Activated naive CD8-positive, alpha-beta T cell treated with anti-CD3 and anti-CD28 coated beads, Interleukin-2, amount 50 U/mL, for 24 hours (primary cell): ENCODE data around the gene TTC3.
A peak's percentile ranks its signal among the peaks of the same experiment; 100 is the strongest.

Source experiments
- ATAC-seq: fragments of 150-1000 bp; cut with Tn5 transposase; one replicate; pipeline ENCODE4 v1.10.0; 2021
- DNase-seq: peaks from one replicate; pipeline ENCODE4 v3.0.0; 2021
- H3K27ac Mint-ChIP-seq: one replicate; pipeline ENCODE4 v1.8.0; 2021; ENCODE audit warnings: mild to moderate bottlenecking, mixed read lengths
- H3K27me3 Mint-ChIP-seq: one replicate; pipeline ENCODE4 v1.8.0; 2021; ENCODE audit warnings: mixed read lengths
- H3K36me3 Mint-ChIP-seq: one replicate; pipeline ENCODE4 v1.8.0; 2021; ENCODE audit warnings: low read depth, mixed read lengths
- H3K4me1 Mint-ChIP-seq: one replicate; pipeline ENCODE4 v1.8.0; 2021; ENCODE audit warnings: mixed read lengths
- H3K4me3 Mint-ChIP-seq: one replicate; pipeline ENCODE4 v1.8.0; 2021; ENCODE audit warnings: mild to moderate bottlenecking, moderate library complexity, mixed read lengths
- H3K9me3 Mint-ChIP-seq: one replicate; pipeline ENCODE4 v1.8.0; 2021; ENCODE audit warnings: mixed read lengths

TTC3 gene

GRCh38 chr21:37233551-37234146, 160.6 kb downstream of the TTC3 start:
- H3K27me3 Mint-ChIP-seq, result no peaks in the 10 kb centered on the region

GRCh38 chr21:37237346-37237745, 164.3 kb downstream of the TTC3 start:
- Mint-ChIP-seq H3K27me3 (no peaks in the 10 kb centered on the region), H3K9me3 (no peaks in the 10 kb centered on the region), H3K36me3 (peaks cover 19% of the 10 kb centered on the region), H3K4me1 (peaks cover 22% of the 10 kb centered on the region), H3K4me3 (no peak overlapping the region), H3K27ac (peak overlapping the region; percentile 62)
- DNase-seq, result no peak
- ATAC-seq, result no peak

More at GRCh38 chr21:37233551-37234146, 160.6 kb downstream of the TTC3 start:
- Mint-ChIP-seq H3K4me3 (no peak overlapping the region), H3K4me1 (peaks cover 17% of the 10 kb centered on the region), H3K36me3 (peaks cover 28% of the 10 kb centered on the region), H3K9me3 (no peaks in the 10 kb centered on the region), H3K27ac (no peak overlapping the region)
- ATAC-seq, result no peak
- DNase-seq, result no peak

DNA sequence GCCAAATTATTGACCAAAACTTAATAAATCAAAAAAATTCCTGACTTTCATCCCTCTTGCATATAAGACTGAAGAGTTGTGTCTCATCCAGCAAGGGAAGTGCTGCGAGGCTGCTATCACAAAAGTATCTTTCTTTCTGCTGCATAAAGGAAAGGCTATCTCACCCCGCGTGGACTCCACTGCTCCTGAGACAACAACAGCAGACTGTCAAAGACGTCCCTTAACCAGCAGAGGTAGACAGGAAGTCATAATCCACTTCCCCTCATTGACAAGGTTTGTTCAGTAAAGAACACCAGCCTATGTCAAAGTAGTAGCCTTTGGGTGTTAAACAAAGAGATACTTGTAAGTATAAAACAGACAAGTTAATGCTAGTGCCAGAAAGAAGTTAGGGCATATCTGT, 164.7 kb downstream of the TTC3 start:
- Mint-ChIP-seq H3K4me1 (peaks cover 22% of the 10 kb centered on the region), H3K9me3 (no peaks in the 10 kb centered on the region), H3K4me3 (no peak overlapping the region), H3K27ac (peak overlapping the region; percentile 62), H3K36me3 (peaks cover 17% of the 10 kb centered on the region), H3K27me3 (no peaks in the 10 kb centered on the region)
- DNase-seq, result no peak
- no peak for ATAC-seq

GRCh38 chr21:37240978-37241377, 167.9 kb downstream of the TTC3 start:
- Mint-ChIP-seq H3K4me3 (no peak overlapping the region), H3K9me3 (no peaks in the 10 kb centered on the region), H3K27me3 (no peaks in the 10 kb centered on the region), H3K27ac (no peak overlapping the region), H3K36me3 (peaks cover 13% of the 10 kb centered on the region), H3K4me1 (peaks cover 43% of the 10 kb centered on the region)
- DNase-seq (no peak), ATAC-seq (no peak)

DNA sequence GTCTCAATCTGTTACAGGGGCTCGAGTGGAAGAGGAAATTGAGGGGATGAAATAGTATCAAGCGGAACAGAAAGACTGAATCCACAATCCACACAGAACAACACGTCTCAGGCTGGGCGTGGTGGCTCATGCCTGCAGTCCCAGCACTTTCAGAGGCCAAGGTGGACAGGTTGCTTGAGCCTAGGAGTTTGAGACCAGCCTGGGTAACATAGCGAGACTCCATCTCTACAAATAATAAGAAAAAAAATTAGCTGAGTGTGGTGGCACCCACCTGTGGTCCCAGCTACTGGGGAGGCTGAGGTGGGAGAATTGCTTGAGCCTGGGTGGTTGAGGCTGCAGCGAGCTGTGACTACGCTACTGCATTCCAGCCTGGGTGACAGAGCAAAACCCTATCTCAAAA, 168.4 kb downstream of the TTC3 start:
- Mint-ChIP-seq H3K27ac (no peak overlapping the region), H3K36me3 (peaks cover 13% of the 10 kb centered on the region), H3K27me3 (no peaks in the 10 kb centered on the region), H3K9me3 (no peaks in the 10 kb centered on the region), H3K4me3 (no peak overlapping the region), H3K4me1 (peaks cover 45% of the 10 kb centered on the region)
- ATAC-seq (no peak), DNase-seq (no peak)

GRCh38 chr21:37243961-37244360, 170.9 kb downstream of the TTC3 start:
- peaks cover 10% of the 10 kb centered on the region for H3K36me3 Mint-ChIP-seq
- no peak for DNase-seq
- H3K9me3 Mint-ChIP-seq, result no peaks in the 10 kb centered on the region

GRCh38 chr21:37244501-37245095, 171.5 kb downstream of the TTC3 start:
- DNase-seq, result no peak
- H3K27me3 Mint-ChIP-seq, result no peaks in the 10 kb centered on the region
- no peaks in the 10 kb centered on the region for H3K9me3 Mint-ChIP-seq
- ATAC-seq, result peak; percentile 68
- H3K4me3 Mint-ChIP-seq, result peak overlapping the region; percentile 53
- H3K27ac Mint-ChIP-seq, result peak overlapping the region; percentile 76
- H3K36me3 Mint-ChIP-seq, result peaks cover 10% of the 10 kb centered on the region
- peaks cover 49% of the 10 kb centered on the region for H3K4me1 Mint-ChIP-seq

More at GRCh38 chr21:37243961-37244360, 170.9 kb downstream of the TTC3 start:
- Mint-ChIP-seq H3K27me3 (no peaks in the 10 kb centered on the region), H3K4me3 (no peak overlapping the region), H3K27ac (peak overlapping the region; percentile 76), H3K4me1 (peaks cover 45% of the 10 kb centered on the region)
- ATAC-seq, result no peak

GRCh38 chr21:37245151-37245550, 172.1 kb downstream of the TTC3 start:
- Mint-ChIP-seq H3K4me3 (peak overlapping the region; percentile 53), H3K27ac (peak overlapping the region; percentile 76)

DNA sequence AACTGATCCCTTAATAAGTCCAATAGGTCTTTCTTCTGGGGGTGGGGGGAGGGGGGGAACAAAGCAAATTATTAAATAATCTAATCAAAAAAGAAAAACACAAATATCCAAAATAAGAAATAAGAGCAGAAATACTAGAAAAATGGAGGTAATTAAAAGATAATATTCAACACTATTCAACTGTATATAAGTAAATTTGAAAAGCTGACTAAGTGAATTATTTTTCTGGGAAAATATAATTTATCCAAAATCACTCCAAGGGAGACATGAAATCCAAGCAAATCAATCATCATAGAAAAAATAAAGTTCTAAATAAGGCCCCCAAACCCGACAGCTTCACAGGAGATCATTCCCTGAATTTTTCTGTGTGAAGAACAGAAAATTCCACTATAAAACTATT, 175.2 kb downstream of the TTC3 start:
- no peak for ATAC-seq
- H3K4me1 Mint-ChIP-seq, result peaks cover 60% of the 10 kb centered on the region
- no peak overlapping the region for H3K4me3 Mint-ChIP-seq
- no peak for DNase-seq
- H3K27me3 Mint-ChIP-seq, result no peaks in the 10 kb centered on the region
- H3K9me3 Mint-ChIP-seq, result no peaks in the 10 kb centered on the region
- no peak overlapping the region for H3K27ac Mint-ChIP-seq
- H3K36me3 Mint-ChIP-seq, result peaks cover 7% of the 10 kb centered on the region

More at GRCh38 chr21:37245151-37245550, 172.1 kb downstream of the TTC3 start:
- H3K27me3 Mint-ChIP-seq, result no peaks in the 10 kb centered on the region
- DNase-seq (no peak), ATAC-seq (no peak)
- no peaks in the 10 kb centered on the region for H3K9me3 Mint-ChIP-seq
- peaks cover 53% of the 10 kb centered on the region for H3K4me1 Mint-ChIP-seq
- H3K36me3 Mint-ChIP-seq, result peaks cover 12% of the 10 kb centered on the region

DNA sequence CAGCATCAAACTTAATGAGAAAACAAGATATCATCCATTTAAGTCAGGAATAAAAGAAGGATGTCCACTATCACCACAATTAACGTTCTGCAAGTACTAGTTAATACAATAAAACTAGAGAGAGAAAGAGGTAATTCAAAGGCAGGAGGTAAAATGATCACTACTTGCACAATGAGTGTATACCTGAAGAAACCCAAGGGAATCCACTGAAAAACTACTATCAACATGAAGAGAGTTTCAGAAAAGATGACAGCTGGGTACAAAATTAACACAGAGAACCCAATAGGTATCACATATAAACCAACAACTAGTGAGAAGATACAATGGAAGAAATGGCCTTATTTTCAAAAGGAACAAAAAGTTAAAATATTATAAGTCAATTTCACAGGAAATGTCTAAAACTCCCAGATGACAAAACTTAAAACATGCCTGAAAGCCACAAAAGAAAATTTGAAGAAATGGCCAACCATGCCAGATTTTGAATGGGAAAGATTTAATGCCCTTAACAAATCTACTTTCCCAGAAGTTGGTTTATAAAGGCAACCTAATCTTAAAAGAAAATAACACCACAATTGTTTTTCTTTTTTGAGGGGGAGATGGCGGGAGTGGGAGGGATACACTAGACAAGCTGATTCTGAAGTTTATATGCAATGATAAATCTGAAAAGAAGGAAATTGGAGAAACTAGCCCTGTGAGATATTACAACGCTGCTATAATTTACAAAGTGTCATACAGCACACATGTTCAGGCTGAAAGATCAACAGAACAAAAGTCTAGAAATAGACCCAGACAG, 176.3 kb downstream of the TTC3 start:
- no peak for DNase-seq
- no peak overlapping the region for H3K4me3 Mint-ChIP-seq
- H3K27ac Mint-ChIP-seq, result no peak overlapping the region
- H3K9me3 Mint-ChIP-seq, result no peaks in the 10 kb centered on the region
- no peak for ATAC-seq
- H3K36me3 Mint-ChIP-seq, result peaks cover 9% of the 10 kb centered on the region
- no peaks in the 10 kb centered on the region for H3K27me3 Mint-ChIP-seq
- peaks cover 60% of the 10 kb centered on the region for H3K4me1 Mint-ChIP-seq

GRCh38 chr21:37251294-37251634, 178.2 kb downstream of the TTC3 start:
- no peak for ATAC-seq
- H3K27me3 Mint-ChIP-seq, result no peaks in the 10 kb centered on the region

More at GRCh38 chr21:37251294-37251634, 178.2 kb downstream of the TTC3 start:
- no peak for DNase-seq
- peaks cover 6% of the 10 kb centered on the region for H3K36me3 Mint-ChIP-seq
- no peaks in the 10 kb centered on the region for H3K9me3 Mint-ChIP-seq
- H3K4me1 Mint-ChIP-seq, result peaks cover 51% of the 10 kb centered on the region
- no peak overlapping the region for H3K4me3 Mint-ChIP-seq
- no peak overlapping the region for H3K27ac Mint-ChIP-seq
